ENCODE results near the gene SLC39A3.

The SLC39A3 gene

DNA sequence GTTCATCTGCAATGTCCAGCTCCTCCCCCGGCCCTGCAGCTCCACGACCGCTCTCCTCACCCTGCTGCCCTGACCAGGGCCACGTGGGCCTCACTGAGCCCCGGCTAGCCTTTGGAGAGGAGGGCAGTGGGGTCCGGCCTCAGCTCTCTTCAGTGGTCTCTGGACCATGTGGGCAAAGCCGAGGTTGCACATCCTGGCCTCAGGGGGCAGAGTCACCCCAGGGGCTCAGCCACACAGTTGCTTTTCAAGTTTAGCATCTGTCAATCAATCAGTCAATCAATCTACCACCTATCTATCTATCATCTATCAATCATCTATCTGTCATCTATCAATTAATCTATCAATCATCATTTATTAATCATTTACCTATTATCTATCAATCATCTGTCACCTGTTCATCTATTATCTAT lies 15.7 kb downstream of the SLC39A3 start:
- Histone ChIP-seq H3K36me3 (ENCODE audit: insufficient read depth, insufficient read length, low read length) (no peaks in the 10 kb centered on the region), H3K9me3 (ENCODE audit: insufficient read depth, low read length) (no peaks in the 10 kb centered on the region), H3K27me3 (ENCODE audit: insufficient read depth, insufficient read length) (peaks cover 6% of the 10 kb centered on the region), H3K9ac (ENCODE audit: insufficient read length, low read depth) (peak overlapping the region; percentile 36), H3K4me3 (ENCODE audit: insufficient read length, low read depth) (no peak overlapping the region), H3K4me1 (ENCODE audit: insufficient read depth, insufficient read length) (peaks cover 29% of the 10 kb centered on the region)
- no peak for DNase-seq (ENCODE audit: low read depth, low spot score)
- TF ChIP-seq YY1 (IDR thresholded peaks at IDR 0.05; ENCODE audit: insufficient read depth, insufficient read length) (no peak), SUZ12 (IDR thresholded peaks at IDR 0.05; ENCODE audit: extremely low read depth, insufficient read depth, insufficient read length) (no peak), ZNF274 (IDR thresholded peaks at IDR 0.05; ENCODE audit: low read depth, low read length) (no peak)

GRCh38 chr19:2723747-2724146 lies 16.1 kb downstream of the SLC39A3 start:
- Histone ChIP-seq H3K9ac (ENCODE audit: insufficient read length, low read depth) (peak overlapping the region; percentile 42), H3K4me1 (ENCODE audit: insufficient read depth, insufficient read length) (peaks cover 29% of the 10 kb centered on the region), H3K9me3 (ENCODE audit: insufficient read depth, low read length) (no peaks in the 10 kb centered on the region), H3K4me3 (ENCODE audit: insufficient read length, low read depth) (no peak overlapping the region), H3K36me3 (ENCODE audit: insufficient read depth, insufficient read length, low read length) (no peaks in the 10 kb centered on the region), H3K27me3 (ENCODE audit: insufficient read depth, insufficient read length) (peaks cover 6% of the 10 kb centered on the region)
- TF ChIP-seq ZNF274 (IDR thresholded peaks at IDR 0.05; ENCODE audit: low read depth, low read length), result no peak
- no peak for TF ChIP-seq SUZ12 (IDR thresholded peaks at IDR 0.05; ENCODE audit: extremely low read depth, insufficient read depth, insufficient read length)
- no peak for TF ChIP-seq YY1 (IDR thresholded peaks at IDR 0.05; ENCODE audit: insufficient read depth, insufficient read length)
- DNase-seq (ENCODE audit: low read depth, low spot score), result no peak

GRCh38 chr19:2723345-2723715 lies 16.5 kb downstream of the SLC39A3 start:
- Histone ChIP-seq H3K9me3 (ENCODE audit: insufficient read depth, low read length) (no peaks in the 10 kb centered on the region), H3K36me3 (ENCODE audit: insufficient read depth, insufficient read length, low read length) (no peaks in the 10 kb centered on the region), H3K9ac (ENCODE audit: insufficient read length, low read depth) (peak overlapping the region; percentile 50), H3K4me1 (ENCODE audit: insufficient read depth, insufficient read length) (peaks cover 29% of the 10 kb centered on the region), H3K4me3 (ENCODE audit: insufficient read length, low read depth) (no peak overlapping the region), H3K27me3 (ENCODE audit: insufficient read depth, insufficient read length) (peaks cover 6% of the 10 kb centered on the region)
- no peak for DNase-seq (ENCODE audit: low read depth, low spot score)
- TF ChIP-seq SUZ12 (IDR thresholded peaks at IDR 0.05; ENCODE audit: extremely low read depth, insufficient read depth, insufficient read length) (no peak), YY1 (IDR thresholded peaks at IDR 0.05; ENCODE audit: insufficient read depth, insufficient read length) (no peak), ZNF274 (IDR thresholded peaks at IDR 0.05; ENCODE audit: low read depth, low read length) (no peak)

DNA sequence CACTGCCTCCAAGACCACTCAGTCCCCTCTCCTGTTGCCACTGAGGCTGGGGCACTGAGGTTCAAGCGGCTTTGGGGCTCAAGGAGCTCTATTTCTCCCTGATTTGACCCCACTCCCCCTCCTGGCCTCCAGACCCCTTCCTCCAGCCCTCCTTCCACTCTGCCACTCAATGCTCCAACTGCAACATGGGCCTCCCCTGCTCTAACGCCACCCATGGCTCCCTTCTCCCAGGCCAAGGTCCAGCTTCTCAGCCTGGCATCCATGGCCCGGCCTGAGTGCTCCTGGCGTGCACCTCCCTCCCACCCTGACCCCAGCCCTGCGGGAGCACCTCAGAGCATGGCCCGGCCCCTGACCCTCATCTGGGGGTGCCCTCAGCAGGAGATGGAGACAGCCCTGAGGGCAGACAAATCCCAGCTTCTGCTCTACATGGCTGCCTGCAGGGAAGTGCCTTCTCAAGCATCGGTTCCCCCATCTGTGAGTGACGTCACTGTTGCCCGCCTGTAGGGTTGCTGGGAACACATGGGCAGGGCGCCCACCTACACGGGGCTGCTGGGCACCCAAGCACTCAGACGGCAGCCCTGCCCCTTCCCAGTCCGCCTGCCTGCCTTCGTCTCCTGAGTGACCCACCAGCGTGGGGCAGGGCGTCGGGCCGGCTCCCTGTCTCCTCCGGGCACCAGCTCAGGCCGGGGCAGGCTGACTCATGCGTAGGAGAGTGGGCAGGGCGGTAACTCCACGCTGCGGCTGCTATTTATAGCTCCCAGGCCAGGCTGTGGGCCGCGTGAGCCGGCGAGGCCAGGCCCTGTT lies 17.1 kb downstream of the SLC39A3 start:
- H3K4me3 ChIP-seq (ENCODE audit: insufficient read length, low read depth), result no peak overlapping the region
- no peak for DNase-seq (ENCODE audit: low read depth, low spot score)
- peaks cover 6% of the 10 kb centered on the region for H3K27me3 ChIP-seq (ENCODE audit: insufficient read depth, insufficient read length)
- no peaks in the 10 kb centered on the region for H3K36me3 ChIP-seq (ENCODE audit: insufficient read depth, insufficient read length, low read length)
- peaks cover 29% of the 10 kb centered on the region for H3K4me1 ChIP-seq (ENCODE audit: insufficient read depth, insufficient read length)
- no peak for TF ChIP-seq SUZ12 (IDR thresholded peaks at IDR 0.05; ENCODE audit: extremely low read depth, insufficient read depth, insufficient read length)
- no peak for TF ChIP-seq ZNF274 (IDR thresholded peaks at IDR 0.05; ENCODE audit: low read depth, low read length)
- no peak for TF ChIP-seq YY1 (IDR thresholded peaks at IDR 0.05; ENCODE audit: insufficient read depth, insufficient read length)
- H3K9me3 ChIP-seq (ENCODE audit: insufficient read depth, low read length), result no peaks in the 10 kb centered on the region
- peak overlapping the region; percentile 74 for H3K9ac ChIP-seq (ENCODE audit: insufficient read length, low read depth)

- DNase-seq (ENCODE audit: low read depth, low spot score), result no peak
- TF ChIP-seq ZNF274 (IDR thresholded peaks at IDR 0.05; ENCODE audit: low read depth, low read length) (no peak), SUZ12 (IDR thresholded peaks at IDR 0.05; ENCODE audit: extremely low read depth, insufficient read depth, insufficient read length) (no peak), YY1 (IDR thresholded peaks at IDR 0.05; ENCODE audit: insufficient read depth, insufficient read length) (no peak)
- H3K9me3 ChIP-seq (ENCODE audit: insufficient read depth, low read length), result no peaks in the 10 kb centered on the region
- peaks cover 4% of the 10 kb centered on the region for H3K27me3 ChIP-seq (ENCODE audit: insufficient read depth, insufficient read length)
- H3K4me1 ChIP-seq (ENCODE audit: insufficient read depth, insufficient read length), result peaks cover 23% of the 10 kb centered on the region
- H3K36me3 ChIP-seq (ENCODE audit: insufficient read depth, insufficient read length, low read length), result peaks cover 3% of the 10 kb centered on the region
- H3K9ac ChIP-seq (ENCODE audit: insufficient read length, low read depth), result peak overlapping the region; percentile 74
- peak overlapping the region; percentile 54 for H3K4me3 ChIP-seq (ENCODE audit: insufficient read length, low read depth)
Observed at GRCh38 chr19:2721570-2722540, 18.0 kb downstream of the SLC39A3 start.

GRCh38 chr19:2720777-2721569 lies 18.8 kb downstream of the SLC39A3 start, which contains the start of gene DIRAS1:
Gene DIRAS1, minus strand, starts transcription at chr19:2721372. Its CDS starts 3,566 bp downstream, at chr19:2717806.
- TF ChIP-seq YY1 (IDR thresholded peaks at IDR 0.05; ENCODE audit: insufficient read depth, insufficient read length) (no peak), ZNF274 (IDR thresholded peaks at IDR 0.05; ENCODE audit: low read depth, low read length) (no peak), SUZ12 (IDR thresholded peaks at IDR 0.05; ENCODE audit: extremely low read depth, insufficient read depth, insufficient read length) (no peak)
- Histone ChIP-seq H3K9me3 (ENCODE audit: insufficient read depth, low read length) (no peaks in the 10 kb centered on the region), H3K9ac (ENCODE audit: insufficient read length, low read depth) (peak within 1 kb of the TSS; percentile 85), H3K36me3 (ENCODE audit: insufficient read depth, insufficient read length, low read length) (peaks cover 9% of the 10 kb centered on the region), H3K27me3 (ENCODE audit: insufficient read depth, insufficient read length) (no peaks in the 10 kb centered on the region), H3K4me1 (ENCODE audit: insufficient read depth, insufficient read length) (peaks cover 19% of the 10 kb centered on the region), H3K4me3 (ENCODE audit: insufficient read length, low read depth) (peak within 1 kb of the TSS; percentile 58)
- DNase-seq (ENCODE audit: low read depth, low spot score), result no peak

Data from NT2/D1 (cell line).